Urothelium cell line (cell line): ENCODE measurements around the gene DNAJB9.

Experiments used
- DNase-seq: peaks from one replicate; pipeline ENCODE4 v3.0.0; 2011; ENCODE audit warnings: low spot score, mixed read lengths
- FAIRE-seq: peaks from 2 replicates; lab custom pipeline; 2011; peaks lifted over from hg19 to GRCh38; lab: Jason Lieb, UNC

The DNAJB9 gene

GRCh38 chr7:108604307-108605077, 34.8 kb downstream of the DNAJB9 start:
- FAIRE-seq (no peak), DNase-seq (no peak)

DNA sequence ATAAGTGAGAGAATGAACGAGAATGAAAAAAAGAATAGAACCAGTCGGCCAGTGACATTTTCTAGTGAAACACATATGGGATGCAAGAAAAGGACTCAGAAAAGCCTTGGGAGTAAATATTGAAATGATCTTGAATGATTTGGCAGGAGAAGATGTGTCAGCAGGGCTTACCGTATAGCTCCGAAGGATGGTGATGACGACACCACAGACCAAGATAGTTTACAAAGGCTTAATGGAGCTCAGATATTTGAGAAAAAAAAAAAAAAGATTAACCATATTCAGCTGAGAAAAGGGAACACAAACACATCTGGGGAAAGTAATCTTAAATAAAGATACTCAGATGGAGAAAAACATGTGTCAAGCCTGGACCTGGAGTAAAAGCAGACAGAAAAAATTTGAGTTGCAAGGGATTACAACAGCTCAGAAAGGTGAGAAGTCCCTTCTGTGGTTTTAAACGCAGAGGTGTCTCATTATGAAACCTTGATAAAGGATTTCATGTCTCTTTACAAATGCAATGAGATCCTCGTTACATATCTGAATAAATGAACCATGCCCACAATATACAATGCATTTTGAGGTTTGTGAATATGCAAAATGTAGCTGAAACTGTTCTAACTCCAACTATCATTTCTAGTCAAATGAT, 36.0 kb downstream of the DNAJB9 start:
- DNase-seq (no peak), FAIRE-seq (no peak)

GRCh38 chr7:108609643-108610042, 40.0 kb downstream of the DNAJB9 start:
- FAIRE-seq (no peak), DNase-seq (no peak)

GRCh38 chr7:108611268-108611667, 41.6 kb downstream of the DNAJB9 start:
- FAIRE-seq (no peak), DNase-seq (no peak)

GRCh38 chr7:108613147-108613948, 43.7 kb downstream of the DNAJB9 start:
- FAIRE-seq (no peak), DNase-seq (peak; percentile 44)

DNA sequence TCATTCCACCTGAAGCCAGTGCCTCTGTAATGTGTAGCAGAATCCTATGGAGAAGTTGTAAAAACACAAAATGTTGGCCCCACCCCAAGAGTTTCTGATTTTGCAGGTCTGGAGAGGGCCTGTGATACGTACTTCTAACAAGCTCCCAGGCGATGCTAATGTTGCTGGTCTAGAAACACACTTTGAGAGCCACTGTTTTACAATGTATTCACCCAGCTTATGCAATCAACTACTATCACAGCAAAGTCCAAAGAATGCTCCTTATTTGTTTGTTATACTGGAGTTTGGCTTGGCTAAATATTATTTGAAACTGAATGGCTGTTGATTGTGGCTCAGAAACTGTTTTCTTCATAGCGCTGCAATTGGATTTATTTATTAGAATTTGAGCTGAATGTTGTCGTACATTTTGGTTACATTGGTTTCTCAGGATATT, 44.3 kb downstream of the DNAJB9 start:
- no peak for FAIRE-seq
- DNase-seq: no peak

DNA sequence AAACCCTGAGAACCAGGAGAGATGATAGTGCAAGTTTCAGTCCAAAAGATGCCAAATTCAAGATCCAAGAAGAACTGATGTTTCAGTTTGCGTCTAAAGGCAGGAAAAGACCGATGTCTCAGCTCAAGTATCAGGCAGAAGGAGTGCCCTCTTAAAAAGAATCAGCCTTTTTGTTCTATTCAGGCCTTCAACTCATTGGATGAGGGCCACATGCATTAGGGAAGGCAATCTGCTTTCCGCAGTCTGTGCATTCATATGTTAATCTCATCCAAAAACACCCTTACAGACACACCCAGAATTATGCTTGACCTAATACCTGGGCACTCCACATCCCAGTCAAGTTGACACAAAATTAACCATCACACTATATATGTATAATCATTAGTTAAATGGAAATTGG, 45.2 kb downstream of the DNAJB9 start:
- FAIRE-seq: no peak
- DNase-seq: no peak

- FAIRE-seq (no peak), DNase-seq (no peak)
Observed at GRCh38 chr7:108618056-108618455, 48.4 kb downstream of the DNAJB9 start.

GRCh38 chr7:108623220-108623619, 53.5 kb downstream of the DNAJB9 start:
- DNase-seq (no peak), FAIRE-seq (no peak)
